Measurements from ENCODE around the gene SELENOF.

DNA sequence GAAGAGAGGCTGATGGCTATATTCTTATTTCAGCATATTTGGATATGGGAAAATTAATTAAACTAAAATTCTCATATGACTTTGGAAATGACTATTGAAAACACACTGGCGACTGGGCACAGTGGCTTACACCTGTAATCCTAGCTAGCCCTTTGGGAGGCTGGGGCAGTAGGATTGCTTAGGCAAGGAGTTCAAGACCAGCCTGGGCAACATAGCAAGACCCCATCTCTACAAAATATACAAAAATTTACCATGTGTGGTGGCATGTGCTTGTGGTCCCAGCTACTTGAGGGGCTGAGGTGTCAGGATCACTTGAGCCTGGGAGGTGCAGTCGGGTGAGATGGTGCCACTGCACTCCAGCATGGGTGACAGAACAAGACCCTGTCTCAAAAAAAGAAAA is 26.7 kb upstream of the SELENOF start:
- no peak for TF ChIP-seq CTCF (IDR thresholded peaks at IDR 0.05; ENCODE audit: low read depth, low read length)
- no peak for TF ChIP-seq EZH2phosphoT487 (IDR thresholded peaks at IDR 0.05; ENCODE audit: low read depth)
